Cardiac muscle cell (in vitro differentiated cells and primary cell): ENCODE results near the gene SLIT3. TPM values are rescaled to one million over a fixed set of nuclear protein-coding genes. Genes with fewer than 3 reads are reported as not detected.

Source experiments
- DNase-seq, 2 donors: peaks; one replicate each; pipeline versions ENCODE4 v3.0.0 to v3.0.0-alpha.2; 2010 to 2017; ENCODE audit warnings: low read depth in 1 of 2, low spot score in 1 of 2
- H3K27ac ChIP-seq: fragments of 200-600 bp; sonication (generic); 2 replicates; pipeline ENCODE4 v1.5.1; 2016
- H3K27me3 ChIP-seq: fragments of 200-600 bp; sonication (generic); 2 replicates; pipeline ENCODE4 v1.6.0; 2016; ENCODE audit warnings: control low read depth
- H3K36me3 ChIP-seq: fragments of 200-600 bp; sonication (generic); 2 replicates; pipeline ENCODE4 v1.5.1; 2016; ENCODE audit warnings: control low read depth
- H3K4me1 ChIP-seq: fragments of 200-600 bp; sonication (generic); 2 replicates; pipeline ENCODE4 v1.8.1; 2017; ENCODE audit warnings: low read depth, mild to moderate bottlenecking, mixed run types
- H3K4me3 ChIP-seq: fragments of 200-600 bp; sonication (generic); 2 replicates; pipeline ENCODE4 v1.5.1; 2016; ENCODE audit warnings: mild to moderate bottlenecking
- H3K9me3 ChIP-seq: fragments of 200-600 bp; sonication (generic); 2 replicates; pipeline ENCODE4 v1.5.1; 2017; ENCODE audit warnings: low read depth, mild to moderate bottlenecking, control low read depth
- CTCF ChIP-seq: IDR thresholded peaks from 2 replicates; pipeline ENCODE4 v1.5.1; 2012; ENCODE audit warnings: low read depth, mild to moderate bottlenecking, low read length
- polyA plus RNA-seq: library from polyadenylated mRNA; unstranded; fragments of >200 nt; fragmentation: Nextera tagmentation; extraction: Ambion mirVana; gene quantifications from 2 replicates; pipeline ENCODE4 v1.2.1, GENCODE V29; 2016
- total RNA-seq: library from RNA; depleted of rRNA; stranded (reverse); fragments of >200 nt; gene quantifications from 2 replicates; pipeline ENCODE4 v1.2.3, GENCODE V29; 2016

Gene SLIT3
- total and polyA plus RNA-seq, 2 experiments from 2014 or later: 50.7 to 111 TPM

- Histone ChIP-seq H3K27me3 (no peaks in the 10 kb centered on the region), H3K36me3 (no peaks in the 10 kb centered on the region), H3K4me1 (peaks cover 28% of the 10 kb centered on the region), H3K9me3 (no peaks in the 10 kb centered on the region), H3K27ac (no peak overlapping the region), H3K4me3 (no peak overlapping the region)
- no peak for TF ChIP-seq CTCF
- DNase-seq: no peak
These were observed 360.9 kb downstream of the SLIT3 start for GRCh38 chr5:168939887-168940544.

DNA sequence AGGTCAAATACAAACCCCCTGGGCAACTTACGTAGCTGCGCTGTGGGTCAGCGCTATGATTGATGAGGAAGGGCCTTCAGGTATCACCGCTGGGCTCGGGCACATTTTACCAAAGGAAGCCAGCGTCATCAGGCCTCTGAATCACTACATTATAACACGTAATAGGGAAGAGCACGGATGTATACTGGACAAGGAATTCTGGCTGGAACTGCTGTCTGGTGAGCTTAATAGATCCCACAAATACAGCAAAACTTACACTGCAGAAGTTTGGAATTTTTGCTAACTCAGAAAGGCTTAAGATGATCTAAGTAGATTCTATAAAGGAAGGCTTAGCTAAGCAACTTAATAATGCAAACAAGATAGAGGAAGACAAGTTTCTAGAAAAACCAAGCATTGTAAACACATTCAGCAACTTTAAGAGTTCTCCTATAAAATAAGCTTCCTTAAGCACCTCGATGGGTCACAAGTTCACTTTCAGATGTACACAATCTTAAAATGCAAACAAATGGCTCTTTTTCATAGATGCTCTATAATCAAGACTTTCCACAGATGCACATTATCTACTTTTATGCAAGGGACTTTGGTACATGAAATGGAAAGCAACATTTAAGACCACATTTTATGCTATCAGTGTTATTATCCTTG is 361.7 kb downstream of the SLIT3 start:
- Histone ChIP-seq H3K36me3 (no peaks in the 10 kb centered on the region), H3K9me3 (no peaks in the 10 kb centered on the region)
- no peak for TF ChIP-seq CTCF

GRCh38 chr5:168936511-168936910 is 364.4 kb downstream of the SLIT3 start:
- no peak for DNase-seq
- Histone ChIP-seq H3K27me3 (no peaks in the 10 kb centered on the region), H3K4me3 (no peak overlapping the region), H3K4me1 (peaks cover 6% of the 10 kb centered on the region), H3K9me3 (no peaks in the 10 kb centered on the region), H3K36me3 (no peaks in the 10 kb centered on the region), H3K27ac (no peak overlapping the region)
- TF ChIP-seq CTCF: no peak

More for the DNA sequence above, 361.7 kb downstream of the SLIT3 start:
- Histone ChIP-seq H3K4me1 (peaks cover 25% of the 10 kb centered on the region), H3K27ac (no peak overlapping the region), H3K4me3 (no peak overlapping the region), H3K27me3 (no peaks in the 10 kb centered on the region)
- no peak for DNase-seq

DNA sequence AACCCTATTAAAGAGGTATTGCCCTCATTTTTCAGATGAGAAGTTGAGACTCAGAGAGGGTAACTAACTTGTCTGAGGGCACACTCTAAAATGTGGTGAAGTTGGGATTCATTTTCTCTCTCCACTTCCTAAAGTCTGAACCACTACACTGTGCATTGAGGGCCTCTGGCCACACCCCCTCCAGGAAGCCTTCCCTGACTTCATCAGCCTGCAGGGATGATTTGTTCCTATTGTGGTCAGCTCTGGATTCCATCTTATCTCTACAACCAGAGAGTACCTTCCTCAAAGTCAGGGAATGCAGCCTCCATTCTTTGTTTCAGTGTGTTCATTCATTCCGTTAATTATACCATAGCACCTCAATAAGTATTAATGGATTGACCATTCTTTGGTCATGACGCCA is 365.8 kb downstream of the SLIT3 start:
- Histone ChIP-seq H3K9me3 (no peaks in the 10 kb centered on the region), H3K27ac (no peak overlapping the region), H3K4me3 (no peak overlapping the region), H3K4me1 (peaks cover 16% of the 10 kb centered on the region), H3K27me3 (no peaks in the 10 kb centered on the region), H3K36me3 (no peaks in the 10 kb centered on the region)
- no peak for TF ChIP-seq CTCF
- peak in 1 of 2 donors; percentile 17 for DNase-seq

- no peak for TF ChIP-seq CTCF
- no peaks in the 10 kb centered on the region for H3K27me3 ChIP-seq
- H3K4me1 ChIP-seq: peaks cover 16% of the 10 kb centered on the region
- H3K27ac ChIP-seq: peak overlapping the region; percentile 18
- H3K36me3 ChIP-seq: no peaks in the 10 kb centered on the region
- DNase-seq: no peak
- no peaks in the 10 kb centered on the region for H3K9me3 ChIP-seq
- H3K4me3 ChIP-seq: no peak overlapping the region
These were observed 366.8 kb downstream of the SLIT3 start for GRCh38 chr5:168934169-168934568.
